Left ventricle myocardium superior (tissue), 1 donor: ENCODE data around the gene ME1. TPM values are rescaled to one million over a fixed set of nuclear protein-coding genes. Genes with fewer than 3 reads are reported as not detected.

Experiments used
- ATAC-seq: fragments of 200-7000 bp; cut with Tn5 transposase; one replicate; pipeline ENCODE4 v1.9.1; 2020; ENCODE audit warnings: mild to moderate bottlenecking, moderate library complexity
- DNase-seq: peaks from one replicate; pipeline ENCODE4 v3.0.0-alpha.2; 2020
- intact Hi-C: fragments of 100-400 bp; cut with micrococcal nuclease; formaldehyde crosslinking; loops from one replicate; pipeline ENCODE4 v1.11.0; 2022
- total RNA-seq: library from RNA; stranded (reverse); fragmentation: NEBNext Ultra II Directional; extraction: Animal tissue kit (Norgen Biotek cat#: 25700); gene quantifications from one replicate; pipeline ENCODE4 v1.2.1, GENCODE V29; 2021
- donor health status: DM: no; HTN: yes; CAD: no; lungs with severe emphysema.

ME1 gene
- total RNA-seq, 1 donor from 2014 or later = 24.9 TPM

DNA sequence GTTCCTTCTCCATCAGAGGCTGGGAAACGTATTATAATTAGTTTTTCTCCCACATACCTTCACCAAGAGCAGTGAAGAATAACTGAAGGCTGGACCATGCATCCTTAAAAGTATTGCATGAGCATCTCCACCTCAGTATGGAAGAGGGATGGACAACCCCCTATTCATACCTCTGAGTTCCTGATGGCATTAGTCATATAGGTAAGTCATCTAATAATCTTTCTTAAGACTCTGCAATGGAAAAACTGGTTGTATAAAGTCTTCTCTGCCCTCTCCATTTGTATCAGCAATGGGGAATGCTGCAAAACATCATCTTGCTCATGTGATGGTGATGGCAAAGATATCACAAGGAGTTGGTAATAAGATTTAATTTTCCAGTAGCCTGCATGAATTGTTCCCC lies 262.3 kb downstream of the ME1 start:
- no peak for DNase-seq
- intact Hi-C loops = no loop called here
- no peak for ATAC-seq

DNA sequence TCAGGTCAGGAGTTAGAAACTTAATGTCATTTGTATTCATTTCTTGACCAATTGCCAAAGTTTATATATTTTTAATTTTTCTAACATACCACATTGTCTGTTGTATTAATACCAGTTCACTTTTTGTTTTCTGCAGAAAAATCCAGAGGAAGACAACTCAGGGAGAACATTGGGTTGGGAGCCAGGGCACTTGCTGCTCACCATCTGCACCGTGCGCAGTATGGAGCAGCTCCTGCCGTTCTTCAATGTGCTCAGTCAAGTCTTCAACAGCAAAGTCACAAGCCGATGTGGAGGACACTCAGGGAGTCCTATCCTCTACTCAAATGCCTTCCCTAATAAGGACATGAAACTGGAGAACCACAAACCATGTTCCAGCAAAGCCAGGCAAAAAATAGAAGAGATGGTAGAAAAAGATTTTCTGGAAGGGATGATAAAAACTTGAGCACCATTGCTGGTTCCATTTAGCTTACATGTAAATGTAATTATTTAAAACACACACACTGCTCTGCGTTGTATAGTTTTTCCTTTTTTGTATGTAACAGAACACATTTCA lies 263.0 kb downstream of the ME1 start:
- no peak for ATAC-seq
- intact Hi-C loops = no loop called here
- no peak for DNase-seq

Other genes starting within 250 kb of the ME1 start
- 13.2 TPM for gene PGM3, start 237.8 kb downstream of the ME1 start, total RNA-seq
- gene RWDD2A, start 237.7 kb downstream of the ME1 start, total RNA-seq = 2.8 TPM
- 0.12 TPM for gene PRSS35, start 81.5 kb upstream of the ME1 start, total RNA-seq